GM12878 (cell line): ENCODE measurements around the gene REV3L. TPM values are rescaled to one million over a fixed set of nuclear protein-coding genes. Genes with fewer than 3 reads are reported as not detected.
A peak's percentile ranks its signal among the peaks of the same experiment; 100 is the strongest.

Experiments
- ATAC-seq: fragments of 200-7000 bp; cut with Tn5 transposase; 3 replicates; pipeline ENCODE4 v1.9.1; 2020; ENCODE audit warnings: mild to moderate bottlenecking, moderate library complexity
- BruUV-seq: library from RNA; stranded (reverse); fragments of 400-500 nt; replicated peaks from 2 replicates; lab custom pipeline; 2021; lab: Mats Ljungman, UMichigan
- CTCF ChIA-PET: fragments of 300-600 bp; sonication (Branson Sonifier 250); formaldehyde crosslinking; extraction: SDS; loops from one replicate; lab custom pipeline; 2021; ENCODE audit warnings: inconsistent platforms; lab: Yijun Ruan, JAX
- POLR2A ChIA-PET: fragments of 350-600 bp; formaldehyde crosslinking; extraction: SDS; loops from one replicate; lab custom pipeline; 2021; ENCODE audit warnings: inconsistent platforms; lab: Charles Lee
- RAD21 ChIA-PET: fragments of 300-600 bp; sonication (Branson Sonifier 250); formaldehyde crosslinking; loops from one replicate; lab custom pipeline; 2023; ENCODE audit warnings: antibody characterized with exemption; ENCODE audit not compliant: unreplicated experiment; lab: Charles Lee
- SMC1A ChIA-PET: fragments of 300-600 bp; sonication (Branson Sonifier 250); formaldehyde crosslinking; loops from one replicate; lab custom pipeline; 2023; ENCODE audit not compliant: unreplicated experiment, uncharacterized antibody; lab: Charles Lee
- DNase-seq: peaks from one replicate; pipeline ENCODE4 v3.0.0-alpha.2; 2011; ENCODE audit warnings: low read depth, low spot score
- FAIRE-seq: peaks from 3 replicates; lab custom pipeline; 2011; peaks lifted over from hg19 to GRCh38; lab: Jason Lieb, UNC
- H2AFZ ChIP-seq: 2 replicates; pipeline ENCODE4 v1.6.0; 2011; ENCODE audit warnings: low read depth, low read length, control low read depth; ENCODE audit not compliant: control insufficient read depth
- H3K27ac ChIP-seq: 2 replicates; pipeline ENCODE4 v1.5.1; 2011; ENCODE audit warnings: control low read depth; ENCODE audit not compliant: control insufficient read depth, insufficient read depth
- H3K27me3 ChIP-seq, 2 experiments: replicated peaks in 1 of 2; 2 replicates each; pipeline versions ENCODE4 v1.6.0 to v1.6.1; 2011; ENCODE audit warnings: low read length in 1 of 2; ENCODE audit not compliant: control insufficient read depth in 2 of 2, insufficient read depth in 2 of 2
- H3K36me3 ChIP-seq, 2 experiments: 2 replicates each; pipeline ENCODE4 v1.5.1; 2011; ENCODE audit warnings: low read length in 1 of 2; ENCODE audit not compliant: control insufficient read depth in 2 of 2, insufficient read depth in 2 of 2
- H3K4me1 ChIP-seq: 2 replicates; pipeline ENCODE4 v1.6.1; 2011; ENCODE audit warnings: mild to moderate bottlenecking, low read length, moderate library complexity, mixed read lengths; ENCODE audit not compliant: control insufficient read depth, insufficient read depth
- H3K4me2 ChIP-seq: 2 replicates; pipeline ENCODE4 v1.6.0; 2011; ENCODE audit warnings: control low read depth; ENCODE audit not compliant: control insufficient read depth, insufficient read depth
- H3K4me3 ChIP-seq: fragments of 200-600 bp; sonication (generic); 2 replicates; pipeline ENCODE4 v1.5.1; 2016
- H3K79me2 ChIP-seq: 2 replicates; pipeline ENCODE4 v1.6.0; 2011; ENCODE audit warnings: low read length; ENCODE audit not compliant: control insufficient read depth, insufficient read depth
- H3K9ac ChIP-seq: 2 replicates; pipeline ENCODE4 v1.8.0; 2011; ENCODE audit warnings: low read length, control low read depth, mixed read lengths; ENCODE audit not compliant: control insufficient read depth, insufficient read depth
- H3K9me3 ChIP-seq: replicated peaks from 3 replicates; pipeline ENCODE4 v1.5.1; 2011; ENCODE audit warnings: mild to moderate bottlenecking, low read length; ENCODE audit not compliant: control insufficient read depth, insufficient read depth
- H4K20me1 ChIP-seq: 2 replicates; pipeline ENCODE4 v1.6.0; 2011; ENCODE audit not compliant: control insufficient read depth, insufficient read depth
- ATF7 ChIP-seq: fragments of 450-650 bp; IDR thresholded peaks from 2 replicates; pipeline ENCODE4 v1.6.1; 2016; ENCODE audit warnings: low read depth, mild to moderate bottlenecking
- BCL3 ChIP-seq: IDR thresholded peaks from 2 replicates; pipeline ENCODE4 v1.6.1; 2011; ENCODE audit warnings: borderline replicate concordance, low read depth, mild to moderate bottlenecking, moderate library complexity, low read length; ENCODE audit not compliant: insufficient read depth, poor library complexity, severe bottlenecking
- CHD1 ChIP-seq: IDR thresholded peaks from 2 replicates; pipeline ENCODE4 v1.6.1; 2012; ENCODE audit warnings: low read depth, low read length, improper control_type of control experiment
- CTCF ChIP-seq, 3 experiments: IDR thresholded peaks in 2 of 3; conservative IDR thresholded peaks in 1 of 3; 2 replicates each; pipeline ENCODE4 v1.5.1; 2011; ENCODE audit warnings: low read depth in 3 of 3, low read length in 3 of 3, mild to moderate bottlenecking in 3 of 3, control low read depth in 2 of 3, moderate library complexity in 2 of 3, inconsistent platforms in 1 of 3, mixed read lengths in 1 of 3; ENCODE audit not compliant: control insufficient read depth in 2 of 3, insufficient read depth in 1 of 3; ENCODE audit errors: extremely low read depth in 1 of 3
- IKZF2 ChIP-seq, 2 experiments: fragments of 450-650 bp; IDR thresholded peaks; 2 replicates each; pipeline ENCODE4 v1.6.1; 2017; ENCODE audit warnings: mild to moderate bottlenecking in 2 of 2, moderate library complexity in 2 of 2
- SMARCA5 ChIP-seq: fragments of 450-650 bp; IDR thresholded peaks from 2 replicates; pipeline ENCODE4 v1.6.1; 2017; ENCODE audit warnings: mild to moderate bottlenecking
- SMC3 ChIP-seq: IDR thresholded peaks from 2 replicates; pipeline ENCODE4 v1.6.1; 2011; ENCODE audit warnings: low read length, improper control_type of control experiment, borderline replicate concordance
- SPI1 ChIP-seq: IDR thresholded peaks from 2 replicates; pipeline ENCODE4 v1.6.1; 2011; ENCODE audit warnings: low read depth, mild to moderate bottlenecking, low read length, moderate library complexity, borderline replicate concordance; ENCODE audit not compliant: insufficient read depth
- ZNF687 ChIP-seq: fragments of 450-650 bp; IDR thresholded peaks from 2 replicates; pipeline ENCODE4 v1.6.1; 2017; ENCODE audit warnings: mild to moderate bottlenecking, moderate library complexity
- WGBS: methylation state at CpG from one replicate; pipeline ENCODE4 v1.1.6; 2016; ENCODE audit warnings: low lambda C conversion rate; ENCODE audit not compliant: insufficient replicate concordance, insufficient coverage; ENCODE audit errors: missing lambda C conversion rate; 5-methylcytosine and 5-hydroxymethylcytosine counted together
- in situ Hi-C: fragments of 300-500 bp; cut with MboI; formaldehyde crosslinking; loops from 9 replicates; pipeline ENCODE4 v1.14.3; 2018; ENCODE audit warnings: mixed read lengths
- intact Hi-C: fragments of 100-400 bp; cut with micrococcal nuclease; formaldehyde crosslinking; loops from one replicate; pipeline ENCODE4 v1.14.2; 2022; ENCODE audit not compliant: unreplicated experiment
- polyA plus RNA-seq, 11 experiments: library from polyadenylated mRNA; depleted of rRNA in 4 of 11; unstranded in 6 of 11; stranded (reverse) in 5 of 11; fragments of >200 nt; fragmentation: Nextera tagmentation in 4 of 11; fragmentation: Illumina TruSeq in 1 of 11; extraction: Ambion mirVana in 4 of 11; extraction: Trizol in 1 of 11; gene quantifications; 1 replicate in 1 of 11; 2 replicates in 10 of 11; pipeline versions ENCODE4 v1.2.1 to v1.2.3, GENCODE V29; 2011 to 2016; ENCODE audit warnings: inconsistent platforms in 2 of 11, missing spikeins in 2 of 11, low read depth in 1 of 11
- total RNA-seq, 4 experiments: library from RNA; depleted of rRNA in 3 of 4; stranded (reverse); fragments of >200 nt in 3 of 4; fragmentation: Illumina TruSeq in 1 of 4; extraction: Trizol in 1 of 4; gene quantifications; 2 replicates each; pipeline versions ENCODE4 v1.2.1 to v1.2.3, GENCODE V29; 2013 to 2021

Gene REV3L
- total and polyA plus RNA-seq, 10 of the 15 experiments (the other 5 are each of a cell fraction or from before 2014, with no cell fraction given), result 7.6 to 33.6 (median 21.5) TPM

- intact Hi-C loops (loop anchor here (5.0 kb wide), 3 partner anchors 51 to 111 kb away; no protein-coding TSS in a partner anchor), in situ Hi-C loops (loop anchor here (5.0 kb wide), 1 partner anchor 216 kb away; no protein-coding TSS in a partner anchor)
- WGBS, result 75% methylated on average over 1 of the region's 1 CpG
- ChIA-PET RAD21 (interaction anchor here (0.7 to 3.1 kb wide), 70 partner anchors 8 to 564 kb away, joined by 3 to 263 read pairs (median 4); partner anchors contain the start of gene TRAF3IP2), SMC1A (interaction anchor here (0.6 to 3.1 kb wide), 77 partner anchors 8 to 565 kb away, joined by 3 to 153 read pairs (median 5); partner anchors contain the start of genes RPF2 and TRAF3IP2), CTCF (interaction anchor here (0.6 to 3.1 kb wide), 67 partner anchors 12 to 571 kb away, joined by 3 to 215 read pairs (median 5); partner anchors contain the start of gene TRAF3IP2), POLR2A (interaction anchor here (0.7 to 2.0 kb wide), 21 partner anchors 8 to 468 kb away, joined by 3 to 52 read pairs (median 4); partner anchors contain the start of gene TRAF3IP2)
- Histone ChIP-seq H3K27me3 (no peaks in the 10 kb centered on the region), H3K9ac (no peak overlapping the region), H3K27ac (peak overlapping the region; percentile 5), H3K4me2 (0 out of 2 replicates have a peak overlapping the region, but pooled peaks have one; percentile 3), H3K4me1 (peaks cover 12% of the 10 kb centered on the region; the same call in 1 of the 2 replicates), H3K4me3 (0 out of 2 replicates have a peak overlapping the region, but pooled peaks have one; percentile 0), H3K79me2 (peaks cover 91% of the 10 kb centered on the region), H3K9me3 (no peaks in the 10 kb centered on the region), H3K36me3 (no peaks in the 10 kb centered on the region; a peak in 1 of 4 replicates), H2AFZ (no peak overlapping the region), H4K20me1 (no peaks in the 10 kb centered on the region)
- ATAC-seq, result peak; percentile 60
- FAIRE-seq, result no peak
- peak; percentile 49 for DNase-seq
- BruUV-seq, result no TSS peak
- TF ChIP-seq BCL3, result no peak
- TF ChIP-seq SPI1, result peak; percentile 63; the same call in 1 of the 2 replicates
- no peak for TF ChIP-seq CHD1
- TF ChIP-seq SMC3, result peak; percentile 67; the same call in 1 of the 2 replicates
- TF ChIP-seq CTCF (IDR thresholded peaks at IDR 0.05 in 2 of 3, conservative IDR thresholded peaks at IDR 0.05 in 1 of 3; ENCODE audit: control insufficient read depth in 2 of 3, extremely low read depth in 1 of 3, insufficient read depth in 1 of 3, low read depth in 3 of 3, low read length in 3 of 3), result peak; percentile 33 to 71 (median 63); a peak in 4 of 6 replicates
- TF ChIP-seq ATF7, result peak; percentile 47; the same call in 1 of the 2 replicates
- TF ChIP-seq SMARCA5, result peak; percentile 89; the same call in 1 of the 2 replicates
- peak in 1 of 2 experiments; percentile 33; a peak in 2 of 4 replicates for TF ChIP-seq IKZF2 (IDR thresholded peaks at IDR 0.05)
- TF ChIP-seq ZNF687, result peak; percentile 11; the same call in 1 of the 2 replicates
These were observed 4.3 kb downstream of the REV3L start for GRCh38 chr6:111478749-111479148.
